ENCODE measurements around the gene GHR. TPM values are rescaled to one million over a fixed set of nuclear protein-coding genes. Genes with fewer than 3 reads are reported as not detected.

GHR gene
- total RNA-seq, 1 experiment from 2014 or later: 2.2 TPM

DNA sequence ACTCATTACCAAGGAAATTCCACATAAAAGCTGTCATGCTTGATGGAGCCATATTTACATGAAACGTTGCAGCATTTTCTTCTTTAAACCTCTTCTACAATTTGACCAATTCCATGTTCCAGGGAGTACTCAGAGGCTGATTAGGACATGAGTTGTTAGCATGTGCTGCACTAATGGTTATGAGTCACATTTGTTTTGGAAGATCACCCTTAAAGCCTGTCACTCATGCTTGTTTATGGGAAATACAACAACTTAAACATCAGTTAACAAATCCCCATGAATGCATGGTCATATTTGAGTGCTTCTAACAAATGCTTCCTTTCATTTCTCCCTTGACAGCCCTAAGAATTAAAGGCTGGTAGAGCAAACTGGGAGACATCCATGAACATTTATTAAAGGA, 156.1 kb downstream of the GHR start:
- peak; percentile 51 for DNase-seq
- Histone ChIP-seq H3K27me3 (ENCODE audit: low read length) (no peaks in the 10 kb centered on the region), H3K9me3 (ENCODE audit: low read length) (no peaks in the 10 kb centered on the region), H3K9me2 (replicated peaks; ENCODE audit: low read length) (no peaks in the 10 kb centered on the region), H3K79me2 (ENCODE audit: low read length) (no peaks in the 10 kb centered on the region), H4K20me1 (ENCODE audit: low read length) (no peaks in the 10 kb centered on the region), H3K4me2 (ENCODE audit: low read length) (no peak overlapping the region), H3K36me3 (ENCODE audit: low read depth, low read length) (no peaks in the 10 kb centered on the region), H3K9ac (ENCODE audit: low read length) (no peak overlapping the region), H3K4me1 (ENCODE audit: insufficient read depth, low read length) (peaks cover 17% of the 10 kb centered on the region), H2AFZ (ENCODE audit: low read length) (no peak overlapping the region), H3K27ac (ENCODE audit: low read length) (no peak overlapping the region), H3F3A (ENCODE audit: low read length, unreplicated experiment) (no peaks in the 10 kb centered on the region), H3K4me3 (ENCODE audit: low read length) (no peak overlapping the region)
- no peak for TF ChIP-seq EZH2 (IDR thresholded peaks at IDR 0.05; ENCODE audit: low read length, unreplicated experiment)
- TF ChIP-seq CTCF (conservative IDR thresholded peaks at IDR 0.05; ENCODE audit: low read depth, low read length): no peak
- BruUV-seq (replicated peaks): no TSS peak
- POLR2A ChIA-PET (ENCODE audit: unreplicated experiment): no interaction called here
- intact Hi-C loops (cut with micrococcal nuclease): loop anchor here (1.0 to 10.0 kb wide), 2 partner anchors 154 to 275 kb away; no protein-coding TSS in a partner anchor
- peak; percentile 47 for ATAC-seq
- CTCF ChIA-PET: no interaction called here

DNA sequence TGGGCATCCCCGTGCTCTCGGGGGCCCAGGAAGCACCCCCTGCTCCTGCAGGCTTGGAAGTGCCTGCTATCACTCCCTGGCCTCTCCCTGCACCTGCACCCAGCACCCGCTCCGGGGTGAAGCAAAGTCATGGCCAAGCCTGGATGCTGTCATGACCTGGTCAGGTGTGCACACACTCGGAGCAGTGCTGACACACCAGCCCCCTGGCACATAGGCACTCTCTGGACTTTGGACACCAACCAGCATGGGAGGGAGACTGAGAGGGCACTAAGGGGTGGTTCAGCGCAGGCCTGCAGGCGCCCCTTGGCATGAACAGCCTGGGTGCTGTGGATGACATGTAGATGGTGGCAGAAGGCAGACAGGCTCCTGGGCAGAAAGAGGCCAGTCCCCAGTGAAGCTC, 158.6 kb downstream of the GHR start:
- Histone ChIP-seq H2AFZ (ENCODE audit: low read length) (no peak overlapping the region), H4K20me1 (ENCODE audit: low read length) (no peaks in the 10 kb centered on the region), H3K9me3 (ENCODE audit: low read length) (no peaks in the 10 kb centered on the region), H3K79me2 (ENCODE audit: low read length) (no peaks in the 10 kb centered on the region), H3K9ac (ENCODE audit: low read length) (no peak overlapping the region), H3K4me3 (ENCODE audit: low read length) (no peak overlapping the region), H3K9me2 (replicated peaks; ENCODE audit: low read length) (no peaks in the 10 kb centered on the region), H3K27ac (ENCODE audit: low read length) (no peak overlapping the region), H3K27me3 (ENCODE audit: low read length) (no peaks in the 10 kb centered on the region), H3K4me2 (ENCODE audit: low read length) (no peak overlapping the region), H3F3A (ENCODE audit: low read length, unreplicated experiment) (no peaks in the 10 kb centered on the region), H3K4me1 (ENCODE audit: insufficient read depth, low read length) (peaks cover 12% of the 10 kb centered on the region), H3K36me3 (ENCODE audit: low read depth, low read length) (no peaks in the 10 kb centered on the region)
- ATAC-seq (no peak), DNase-seq (no peak)
- TF ChIP-seq EZH2 (IDR thresholded peaks at IDR 0.05; ENCODE audit: low read length, unreplicated experiment) (no peak), CTCF (conservative IDR thresholded peaks at IDR 0.05; ENCODE audit: low read depth, low read length) (no peak), EZH2phosphoT487 (IDR thresholded peaks at IDR 0.05; ENCODE audit: borderline replicate concordance, low read length) (no peak)
- POLR2A ChIA-PET (ENCODE audit: unreplicated experiment): no interaction called here
- CTCF ChIA-PET: interaction anchor here (0.6 kb wide), 1 partner anchor 88 kb away, joined by 3 read pairs; no protein-coding TSS in a partner anchor
- intact Hi-C loops (cut with micrococcal nuclease): loop anchor here (2.0 to 5.0 kb wide), 4 partner anchors 75 to 725 kb away; no protein-coding TSS in a partner anchor
- BruUV-seq (replicated peaks): no TSS peak

DNA sequence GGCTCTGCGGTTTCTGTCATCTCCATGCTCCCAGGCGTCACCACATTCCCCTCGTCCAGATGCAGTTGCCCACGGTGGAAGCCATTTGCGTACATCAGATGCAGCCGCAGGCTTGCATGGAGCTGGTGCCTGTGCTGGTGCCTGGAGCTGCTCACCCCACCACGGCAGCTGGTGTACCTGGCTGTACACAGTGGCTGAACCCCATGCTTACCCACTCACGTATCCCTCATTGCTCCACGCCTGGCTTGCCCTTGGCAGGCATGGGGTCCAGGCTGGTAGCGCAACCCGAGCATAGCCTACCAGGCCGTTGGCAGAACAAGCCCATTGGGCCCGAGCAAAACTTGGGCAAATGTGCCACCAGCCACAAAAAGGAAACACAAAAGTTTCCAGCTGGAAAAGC, 159.5 kb downstream of the GHR start:
- intact Hi-C loops (cut with micrococcal nuclease): loop anchor here (1.0 to 5.0 kb wide), 6 partner anchors 67 to 726 kb away; partner anchors contain the start of gene GHR
- Histone ChIP-seq H3F3A (ENCODE audit: low read length, unreplicated experiment) (no peaks in the 10 kb centered on the region), H3K4me2 (ENCODE audit: low read length) (no peak overlapping the region), H3K27ac (ENCODE audit: low read length) (no peak overlapping the region), H3K9me3 (ENCODE audit: low read length) (no peaks in the 10 kb centered on the region), H4K20me1 (ENCODE audit: low read length) (no peaks in the 10 kb centered on the region), H3K4me3 (ENCODE audit: low read length) (no peak overlapping the region), H3K4me1 (ENCODE audit: insufficient read depth, low read length) (peaks cover 4% of the 10 kb centered on the region), H3K27me3 (ENCODE audit: low read length) (no peaks in the 10 kb centered on the region), H3K9ac (ENCODE audit: low read length) (no peak overlapping the region), H2AFZ (ENCODE audit: low read length) (no peak overlapping the region), H3K79me2 (ENCODE audit: low read length) (no peaks in the 10 kb centered on the region), H3K9me2 (replicated peaks; ENCODE audit: low read length) (no peaks in the 10 kb centered on the region), H3K36me3 (ENCODE audit: low read depth, low read length) (no peaks in the 10 kb centered on the region)
- TF ChIP-seq CTCF (conservative IDR thresholded peaks at IDR 0.05; ENCODE audit: low read depth, low read length) (no peak), EZH2 (IDR thresholded peaks at IDR 0.05; ENCODE audit: low read length, unreplicated experiment) (no peak), EZH2phosphoT487 (IDR thresholded peaks at IDR 0.05; ENCODE audit: borderline replicate concordance, low read length) (no peak)
- ATAC-seq: no peak
- CTCF ChIA-PET: interaction anchor here (0.6 to 3.3 kb wide), 5 partner anchors 42 to 525 kb away, joined by 3 to 21 read pairs (median 5); partner anchors contain the start of gene GHR
- no TSS peak for BruUV-seq (replicated peaks)
- DNase-seq: no peak
- POLR2A ChIA-PET (ENCODE audit: unreplicated experiment): no interaction called here

Measured in PC-3 (cell line).